Liver (tissue), 9 donors: Measurements from ENCODE around the gene MTMR2. TPM values are rescaled to one million over a fixed set of nuclear protein-coding genes. Genes with fewer than 3 reads are reported as not detected.
"Not testable (repeated sequence)": the region's sequence is repeated elsewhere in the genome, so short reads cannot be mapped to it uniquely, and the experiment has no call there.

Experiments used
- DNase-seq: peaks from one replicate; pipeline ENCODE4 v3.0.0-alpha.2; 2017; ENCODE audit warnings: low spot score
- H3K27ac ChIP-seq, 2 donors: one replicate each; pipeline ENCODE4 v1.7.0; 2013; ENCODE audit warnings: inconsistent platforms in 2 of 2, low read length in 2 of 2, control low read depth in 1 of 2, low read depth in 1 of 2, mild to moderate bottlenecking in 1 of 2
- H3K27me3 ChIP-seq, 4 donors: one replicate each; pipeline versions ENCODE4 v1.6.1 to v1.7.0; 2013; ENCODE audit warnings: low read length in 3 of 4, inconsistent platforms in 1 of 4, mild to moderate bottlenecking in 1 of 4, moderate library complexity in 1 of 4; ENCODE audit not compliant: control insufficient read depth in 4 of 4, insufficient read depth in 4 of 4
- H3K36me3 ChIP-seq, 4 donors: one replicate each; pipeline versions ENCODE4 v1.6.1 to v1.7.0; 2013; ENCODE audit warnings: low read length in 3 of 4, mild to moderate bottlenecking in 3 of 4, low read depth in 1 of 4, moderate library complexity in 1 of 4; ENCODE audit not compliant: control insufficient read depth in 4 of 4, insufficient read depth in 3 of 4
- H3K4me1 ChIP-seq, 4 donors: one replicate each; pipeline versions ENCODE4 v1.6.1 to v1.7.0; 2013; ENCODE audit warnings: low read length in 3 of 4, mild to moderate bottlenecking in 3 of 4, moderate library complexity in 1 of 4; ENCODE audit not compliant: control insufficient read depth in 4 of 4, insufficient read depth in 4 of 4
- H3K4me3 ChIP-seq, 3 donors: one replicate each; pipeline versions ENCODE4 v1.6.1 to v1.7.0; 2013; ENCODE audit warnings: low read length in 3 of 3, control low read depth in 1 of 3, low read depth in 1 of 3, mild to moderate bottlenecking in 1 of 3
- H3K9ac ChIP-seq, 2 donors: one replicate each; pipeline ENCODE4 v1.7.0; 2013; ENCODE audit warnings: low read length in 2 of 2, mild to moderate bottlenecking in 2 of 2, moderate library complexity in 2 of 2, control low read depth in 1 of 2, low read depth in 1 of 2
- H3K9me3 ChIP-seq, 4 donors: one replicate each; pipeline versions ENCODE4 v1.6.1 to v1.7.0; 2013; ENCODE audit warnings: low read length in 3 of 4; ENCODE audit not compliant: control insufficient read depth in 4 of 4
- ATF3 ChIP-seq: IDR thresholded peaks from 2 replicates; pipeline ENCODE4 v1.6.1; 2016; ENCODE audit warnings: antibody characterized with exemption
- CTCF ChIP-seq: fragments of 150-350 bp; IDR thresholded peaks from 2 replicates; pipeline ENCODE4 v1.5.1; 2017; ENCODE audit warnings: improper control_type of control experiment, low read depth, low read length; ENCODE audit not compliant: missing input control
- EGR1 ChIP-seq, 2 donors: IDR thresholded peaks; 2 replicates each; pipeline ENCODE4 v1.6.1; 2016 to 2018; ENCODE audit warnings: antibody characterized with exemption in 2 of 2, low read depth in 2 of 2
- FOXA1 ChIP-seq: IDR thresholded peaks from 2 replicates; pipeline ENCODE4 v1.6.1; 2016; ENCODE audit warnings: antibody characterized with exemption
- FOXA2 ChIP-seq: IDR thresholded peaks from 2 replicates; pipeline ENCODE4 v1.6.1; 2016; ENCODE audit warnings: antibody characterized with exemption
- HNF4A ChIP-seq, 2 donors: conservative IDR thresholded peaks; 2 replicates each; pipeline ENCODE4 v1.6.1; 2016; ENCODE audit warnings: antibody characterized with exemption in 2 of 2, mild to moderate bottlenecking in 2 of 2
- HNF4G ChIP-seq: IDR thresholded peaks from 2 replicates; pipeline ENCODE4 v1.6.1; 2016; ENCODE audit warnings: antibody characterized with exemption
- MAX ChIP-seq: IDR thresholded peaks from 2 replicates; pipeline ENCODE4 v1.6.1; 2016; ENCODE audit warnings: antibody characterized with exemption
- NR2F2 ChIP-seq: IDR thresholded peaks from 2 replicates; pipeline ENCODE4 v1.6.1; 2016; ENCODE audit warnings: antibody characterized with exemption
- RAD21 ChIP-seq, 2 donors: IDR thresholded peaks; 2 replicates each; pipeline ENCODE4 v1.6.1; 2016; ENCODE audit warnings: antibody characterized with exemption in 2 of 2, mild to moderate bottlenecking in 2 of 2
- REST ChIP-seq: IDR thresholded peaks from 2 replicates; pipeline ENCODE4 v1.6.1; 2016; ENCODE audit warnings: antibody characterized with exemption, mild to moderate bottlenecking
- RXRA ChIP-seq, 2 donors: IDR thresholded peaks; 2 replicates each; pipeline ENCODE4 v1.6.1; 2017 to 2018; ENCODE audit warnings: antibody characterized with exemption in 2 of 2, mild to moderate bottlenecking in 1 of 2
- SP1 ChIP-seq: IDR thresholded peaks from 2 replicates; pipeline ENCODE4 v1.6.1; 2018; ENCODE audit warnings: antibody characterized with exemption, mild to moderate bottlenecking
- TAF1 ChIP-seq: conservative IDR thresholded peaks from 2 replicates; pipeline ENCODE4 v1.6.1; 2016; ENCODE audit warnings: antibody characterized with exemption, mild to moderate bottlenecking
- YY1 ChIP-seq: IDR thresholded peaks from 2 replicates; pipeline ENCODE4 v1.6.1; 2016; ENCODE audit warnings: antibody characterized with exemption, mild to moderate bottlenecking
- ZBTB33 ChIP-seq: IDR thresholded peaks from 2 replicates; pipeline ENCODE4 v1.6.1; 2016; ENCODE audit warnings: antibody characterized with exemption
- WGBS: extraction: QIAGEN DNeasy Blood & Tissue Kit; methylation state at CpG from one replicate; pipeline ENCODE4 v1.1.7; 2013; 5-methylcytosine and 5-hydroxymethylcytosine counted together
- polyA plus RNA-seq, 2 donors: library from polyadenylated mRNA; stranded (reverse) in 1 of 2; unstranded in 1 of 2; fragments of 200-250 nt in 1 of 2; fragments of >200 nt in 1 of 2; fragmentation: Nextera tagmentation in 1 of 2; extraction: Ambion mirVana in 1 of 2; gene quantifications; one replicate each; pipeline versions ENCODE4 v1.2.1 to v1.2.3, GENCODE V29; 2013 to 2015
- total RNA-seq, 2 donors: library from RNA; depleted of rRNA; stranded (reverse); fragments of >200 nt; gene quantifications; one replicate each; pipeline ENCODE4 v1.2.3, GENCODE V29; 2014
- donor health status: healthy.
- donor health status: healthy.
- donor health status: healthy.
- donor health status: healthy.
- donor health status: healthy.

The MTMR2 gene
- total and polyA plus RNA-seq, 4 donors: 2.0 to 9.5 (median 3.1) TPM

GRCh38 chr11:95821640-95822039, 102.3 kb downstream of the MTMR2 start:
- WGBS: 82% methylated on average over 2 of the region's 2 CpGs
- Histone ChIP-seq H3K27me3 (no peaks in the 10 kb centered on the region), H3K27ac (no peak overlapping the region), H3K4me1 (no peaks in the 10 kb centered on the region), H3K36me3 (peaks cover 9 to 47% (median 35%) of the 10 kb centered on the region in 4 donors), H3K4me3 (no peak overlapping the region), H3K9me3 (no peaks in the 10 kb centered on the region), H3K9ac (no peak overlapping the region)
- TF ChIP-seq YY1 (no peak), FOXA2 (no peak)
- no peak for DNase-seq

- TF ChIP-seq HNF4G: no peak
- no peak for TF ChIP-seq ZBTB33
- TF ChIP-seq REST: no peak
- no peak for TF ChIP-seq MAX
- TF ChIP-seq ATF3: no peak
- TF ChIP-seq RXRA (IDR thresholded peaks at IDR 0.05): no peak
- TF ChIP-seq RAD21 (IDR thresholded peaks at IDR 0.05): no peak
- no peak for TF ChIP-seq HNF4A (conservative IDR thresholded peaks at IDR 0.05)
- TF ChIP-seq EGR1 (IDR thresholded peaks at IDR 0.05; ENCODE audit: low read depth in 2 of 2): no peak
- no peak for TF ChIP-seq TAF1
- no peak for TF ChIP-seq FOXA2
- no peak for TF ChIP-seq FOXA1
- TF ChIP-seq NR2F2: no peak
- no peak for TF ChIP-seq YY1
- no peak for TF ChIP-seq CTCF
- no peak for TF ChIP-seq SP1
- no peak for DNase-seq
- H3K36me3 ChIP-seq: peaks cover 2 to 25% (median 19%) of the 10 kb centered on the region in 4 donors
- no peak overlapping the region for H3K4me3 ChIP-seq
- no peaks in the 10 kb centered on the region for H3K9me3 ChIP-seq
- 97% methylated on average over 2 of the region's 2 CpGs for WGBS
- H3K27ac ChIP-seq: no peak overlapping the region
- H3K27me3 ChIP-seq: no peaks in the 10 kb centered on the region
- no peaks in the 10 kb centered on the region for H3K4me1 ChIP-seq
- no peak overlapping the region for H3K9ac ChIP-seq
Measured at GRCh38 chr11:95816037-95816436, 107.9 kb downstream of the MTMR2 start.

- H3K9ac ChIP-seq, DNase-seq, H3K27me3 ChIP-seq, H3K4me3 ChIP-seq, H3K27ac ChIP-seq, H3K9me3 ChIP-seq, H3K4me1 ChIP-seq: not testable (repeated sequence)
- 99% methylated on average over 4 of the region's 4 CpGs for WGBS
- H3K36me3 ChIP-seq: peaks cover 0 to 13% (median 6%) of the 10 kb centered on the region in 4 donors
Measured at GRCh38 chr11:95811052-95811451, 112.9 kb downstream of the MTMR2 start.

- H3K27ac ChIP-seq: not testable (repeated sequence)
- 97% methylated on average over 6 of the region's 6 CpGs for WGBS
Measured at GRCh38 chr11:95806464-95806863, 117.4 kb downstream of the MTMR2 start.

More at GRCh38 chr11:95806464-95806863, 117.4 kb downstream of the MTMR2 start:
- not testable (repeated sequence) for H3K4me3 ChIP-seq, H3K9me3 ChIP-seq, DNase-seq, H3K4me1 ChIP-seq, H3K9ac ChIP-seq, H3K27me3 ChIP-seq
- peaks cover 0 to 15% (median 3%) of the 10 kb centered on the region in 4 donors for H3K36me3 ChIP-seq
